HG03025 (cell line): ENCODE data around the gene PTPN3.

ENCODE experiments used
- ATAC-seq: cut with Tn5 transposase; IDR thresholded peaks from one replicate; pipeline ENCODE4 v1.9.1; 2021; ENCODE audit warnings: mild to moderate bottlenecking, moderate library complexity; ENCODE audit not compliant: unreplicated experiment, low FRiP score

PTPN3 gene

DNA sequence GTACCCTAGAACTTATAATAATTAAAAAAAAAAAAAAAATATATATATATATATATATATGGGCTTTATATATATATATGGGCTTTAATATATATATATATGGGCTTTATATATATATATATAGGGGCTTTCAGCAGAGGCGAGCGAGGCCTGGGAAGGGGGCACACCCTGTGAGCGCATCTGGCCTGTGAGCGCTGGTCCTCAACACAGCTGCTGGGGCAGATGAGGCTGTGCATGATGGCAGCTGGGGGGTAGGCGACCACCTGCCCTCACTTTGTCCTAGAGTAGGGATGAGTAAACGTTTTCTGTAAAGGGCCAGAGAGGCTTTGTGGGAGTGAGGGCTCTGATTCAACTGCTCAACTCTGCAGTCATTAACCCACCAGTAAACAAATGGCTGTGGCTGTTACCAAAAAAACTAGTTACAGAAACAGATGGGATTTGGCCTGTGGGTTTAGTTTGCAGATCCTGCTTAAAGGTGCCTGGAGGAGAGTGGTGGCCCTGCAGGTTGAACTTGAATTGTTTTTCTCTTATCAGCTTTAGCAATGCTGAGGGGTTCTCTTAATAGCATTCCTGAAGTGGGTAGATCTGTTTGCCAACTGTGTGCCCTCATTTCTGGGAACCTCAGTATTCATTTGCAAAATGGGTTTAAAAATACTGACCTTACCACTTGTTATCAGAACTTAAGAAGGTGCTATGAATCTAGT is 89.2 kb downstream of the PTPN3 start:
- ATAC-seq = no peak

DNA sequence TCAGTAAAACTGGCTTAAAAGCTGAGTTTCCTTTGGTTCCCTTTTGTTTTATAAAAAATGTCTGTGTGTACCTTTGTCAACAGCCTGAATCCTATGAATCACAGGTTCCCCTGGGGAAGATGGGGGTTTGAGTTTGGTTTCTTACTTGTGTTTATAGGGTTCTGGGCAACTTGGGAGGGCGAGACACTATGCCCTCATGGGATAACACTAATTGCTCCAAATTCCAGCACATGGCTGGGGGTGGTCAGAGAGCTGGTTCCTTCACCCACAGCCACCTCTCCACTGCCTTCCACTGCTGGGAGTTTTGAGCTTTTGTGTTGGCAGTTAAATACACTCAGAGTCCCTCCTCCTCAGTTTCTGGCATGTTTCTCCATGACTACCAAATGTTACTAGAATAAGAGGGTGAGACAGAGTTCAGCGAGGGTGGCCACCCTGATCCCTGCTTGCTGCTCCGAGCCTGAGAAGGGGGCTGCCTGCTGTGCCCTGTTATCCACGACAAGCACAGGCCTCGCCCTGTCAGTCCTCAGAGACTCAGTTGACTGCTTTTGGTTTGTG is 94.3 kb downstream of the PTPN3 start:
- ATAC-seq = no peak

DNA sequence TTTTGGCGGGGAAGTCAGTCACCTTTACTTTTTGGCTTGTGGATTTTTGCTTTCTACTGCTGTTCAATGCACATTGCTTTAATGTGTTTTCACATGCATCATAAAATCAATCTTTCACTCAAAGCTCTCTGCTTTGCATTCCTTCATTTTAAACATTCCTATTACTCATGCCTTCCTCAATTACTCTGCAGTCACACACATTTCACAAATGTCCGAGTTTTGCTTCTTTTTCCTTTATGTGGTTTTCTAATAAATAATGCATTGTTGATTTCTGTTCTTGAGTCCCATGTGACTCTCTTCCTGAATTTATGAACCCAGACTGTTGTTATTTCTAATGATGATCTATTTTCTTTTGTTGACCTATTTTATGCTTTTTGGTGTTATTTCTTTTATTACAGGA is 95.0 kb downstream of the PTPN3 start:
- no peak for ATAC-seq

DNA sequence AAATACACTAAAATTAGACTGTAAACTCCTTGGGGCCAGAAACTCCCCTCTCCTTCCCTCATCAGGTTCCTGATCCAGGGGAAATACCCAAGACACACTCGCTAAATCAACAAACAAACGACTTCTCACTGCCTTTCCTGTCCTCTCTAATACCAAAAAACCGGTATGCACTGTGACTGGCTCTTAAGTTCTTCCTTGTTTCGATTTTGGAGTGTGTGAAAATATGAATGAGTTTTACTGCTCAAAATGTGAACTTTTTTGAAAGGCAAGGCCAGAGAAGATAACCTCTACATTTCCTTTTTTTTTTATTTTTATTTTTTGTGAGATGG is 96.2 kb downstream of the PTPN3 start:
- ATAC-seq = no peak

GRCh38 chr9:109401169-109401989 is 96.7 kb downstream of the PTPN3 start:
- no peak for ATAC-seq

DNA sequence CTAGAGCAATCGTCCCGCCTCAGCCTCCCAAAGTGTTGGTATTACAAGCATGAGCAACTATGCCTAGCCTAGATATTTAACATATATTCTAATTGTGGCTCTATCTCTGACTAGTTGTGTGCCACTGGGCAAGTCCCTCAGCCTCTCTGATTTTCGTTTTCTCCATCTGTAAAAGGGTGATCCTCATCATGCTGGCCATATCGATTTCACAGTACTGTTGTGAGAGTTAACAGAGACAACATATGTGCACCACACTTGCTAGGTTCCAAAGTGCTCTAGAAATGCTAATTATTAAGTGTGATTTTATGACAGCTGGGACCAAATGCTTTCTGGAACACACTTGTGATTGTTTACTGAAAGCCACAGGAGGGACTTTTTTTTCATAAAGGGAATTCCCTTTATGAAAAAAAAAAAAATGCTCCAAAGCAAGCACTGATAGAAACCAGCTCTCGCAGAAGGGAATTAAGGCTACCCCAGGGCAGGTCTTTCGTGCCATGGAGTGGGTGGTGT is 98.8 kb downstream of the PTPN3 start:
- peak; percentile 51 for ATAC-seq

GRCh38 chr9:109391176-109391575 is 106.9 kb downstream of the PTPN3 start:
- no peak for ATAC-seq

- no peak for ATAC-seq
Measured at GRCh38 chr9:109387856-109388255, 110.3 kb downstream of the PTPN3 start.

GRCh38 chr9:109387206-109387605 is 110.9 kb downstream of the PTPN3 start:
- ATAC-seq = no peak

DNA sequence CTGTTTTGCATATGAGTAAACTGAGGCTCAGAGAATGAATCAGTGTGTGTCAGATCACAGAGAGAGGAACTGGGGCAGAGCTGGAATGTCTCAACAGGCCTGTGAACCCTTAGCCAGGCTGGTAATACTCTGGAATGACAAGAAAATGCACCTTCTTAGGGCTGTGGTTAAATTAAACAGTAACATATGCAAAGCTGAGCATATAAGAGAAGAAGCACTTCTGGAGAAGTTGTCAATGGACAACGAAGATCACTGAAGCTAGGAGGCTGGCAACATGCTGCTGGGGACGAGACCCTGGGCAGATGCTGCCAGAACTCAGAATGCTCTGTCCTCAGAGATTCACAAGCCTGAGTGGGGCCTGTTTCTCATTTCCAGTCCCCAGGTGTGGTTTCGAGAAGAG is 112.6 kb downstream of the PTPN3 start:
- ATAC-seq = no peak

DNA sequence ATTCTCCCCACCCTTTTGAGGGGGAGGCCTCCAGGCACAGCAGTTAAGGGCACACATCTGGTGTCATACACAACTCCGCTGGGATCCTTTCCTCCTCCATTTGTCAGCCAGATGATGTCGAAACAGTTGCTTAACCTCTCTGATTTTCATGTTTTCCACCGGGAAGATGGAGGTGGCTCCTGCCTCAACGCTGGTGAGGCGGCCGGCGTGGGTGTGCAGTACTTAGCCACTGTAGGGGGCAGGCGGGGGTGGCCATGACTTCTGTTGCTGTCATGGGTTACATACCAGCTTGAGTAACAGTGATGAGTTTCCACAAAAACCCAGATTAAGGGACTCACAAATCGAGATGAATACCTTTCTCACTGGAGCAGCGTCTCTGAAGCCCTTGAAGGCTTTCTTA is 114.2 kb downstream of the PTPN3 start:
- ATAC-seq = no peak

GRCh38 chr9:109383356-109383755 is 114.8 kb downstream of the PTPN3 start:
- no peak for ATAC-seq

- no peak for ATAC-seq
Measured at GRCh38 chr9:109382585-109382984, 115.5 kb downstream of the PTPN3 start.

DNA sequence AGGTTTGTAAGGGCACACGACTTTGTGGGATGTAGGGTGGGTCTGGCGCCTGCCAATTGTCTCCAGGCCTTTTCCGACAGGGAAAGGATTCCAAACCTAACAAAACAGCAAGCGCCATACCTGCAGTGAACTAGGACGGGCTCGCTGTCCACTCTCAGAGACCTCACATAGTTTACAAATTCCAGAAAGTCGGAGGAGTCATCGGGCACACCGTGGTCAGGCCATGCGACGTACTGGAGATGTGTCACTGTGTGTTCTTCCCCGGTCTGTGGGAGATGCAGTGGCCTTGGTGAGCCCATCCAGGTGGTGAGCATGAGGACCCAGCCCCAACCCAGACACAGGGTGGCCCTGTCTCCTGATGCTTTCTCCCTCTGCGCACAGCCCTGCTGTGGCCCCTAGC is 115.9 kb downstream of the PTPN3 start:
- ATAC-seq = no peak

DNA sequence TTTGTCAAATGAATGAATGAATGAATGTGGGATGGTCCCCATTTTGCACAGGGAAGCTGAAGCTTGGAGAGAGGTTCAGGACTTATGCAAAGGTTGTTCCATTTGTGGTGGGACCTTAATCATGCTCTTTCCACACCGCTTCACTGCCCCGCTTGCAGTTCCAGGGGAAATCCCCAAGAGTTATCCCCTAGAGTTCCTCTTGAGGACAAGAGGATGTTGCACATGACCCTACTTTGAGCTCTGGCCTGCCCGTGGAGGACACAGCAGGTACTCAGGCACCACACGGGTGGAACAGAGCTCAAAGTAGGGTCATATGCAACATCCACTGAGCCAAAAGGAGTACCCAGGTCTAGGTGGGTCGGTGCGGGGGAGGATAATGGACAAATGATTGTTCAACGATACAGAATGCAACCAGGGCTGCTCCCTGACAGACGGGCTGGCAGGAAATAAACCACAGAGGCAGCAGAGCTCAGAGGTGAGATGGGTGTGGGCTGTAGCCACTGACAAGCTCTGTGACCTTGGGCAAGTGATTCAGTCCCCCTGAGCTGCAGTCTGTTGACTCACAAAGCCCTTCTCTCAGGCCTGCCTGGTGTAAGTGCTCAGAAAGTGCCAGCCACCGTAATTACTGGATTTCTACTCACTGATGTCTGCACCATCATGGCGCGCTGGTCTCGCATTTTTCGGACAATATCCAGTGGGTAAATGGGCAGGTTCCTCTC is 116.9 kb downstream of the PTPN3 start:
- ATAC-seq = peak; percentile 45

DNA sequence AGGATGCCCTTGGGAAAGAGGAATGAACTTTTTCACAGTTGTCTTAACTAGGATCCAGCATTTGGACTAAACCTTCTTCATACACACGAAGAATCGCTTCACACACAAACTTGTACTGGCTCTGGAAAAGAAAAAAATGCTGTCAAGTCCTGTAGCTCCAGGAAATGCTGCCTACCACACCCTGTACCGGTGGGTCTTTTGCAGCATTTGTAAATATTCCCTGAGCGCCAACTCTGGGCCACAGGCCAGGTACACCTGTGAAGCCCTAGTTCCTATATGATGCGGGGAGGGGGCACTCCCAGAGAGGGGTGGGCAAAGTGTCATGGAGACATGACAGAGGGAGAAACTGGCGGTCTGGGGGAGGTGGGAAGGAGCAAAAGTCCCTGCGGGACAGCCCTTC is 118.6 kb downstream of the PTPN3 start:
- no peak for ATAC-seq

GRCh38 chr9:109378316-109378715 is 119.8 kb downstream of the PTPN3 start:
- no peak for ATAC-seq

- ATAC-seq = no peak
Measured at GRCh38 chr9:109372246-109372645, 125.9 kb downstream of the PTPN3 start.

GRCh38 chr9:109371374-109371773 is 126.7 kb downstream of the PTPN3 start:
- no peak for ATAC-seq

- peak; percentile 94 for ATAC-seq
Measured at GRCh38 chr9:109369285-109369684, 128.8 kb downstream of the PTPN3 start.

- ATAC-seq = no peak
Measured at GRCh38 chr9:109360771-109361170, 137.3 kb downstream of the PTPN3 start.
